GM19023 (cell line): ENCODE measurements around the gene HCAR2.
"Not testable (repeated sequence)": the region's sequence is repeated elsewhere in the genome, so short reads cannot be mapped to it uniquely, and the experiment has no call there.

Experiments
- ATAC-seq: cut with Tn5 transposase; IDR thresholded peaks from one replicate; pipeline ENCODE4 v1.9.1; 2021; ENCODE audit warnings: mild to moderate bottlenecking, moderate library complexity; ENCODE audit not compliant: unreplicated experiment

Gene HCAR2

GRCh38 chr12:122702890-122703611 is at the start of gene HCAR2:
TSS of gene HCAR2 (minus strand) at chr12:122703357. CDS start at chr12:122703283, 74 bp downstream.
- ATAC-seq, result not testable (repeated sequence)

GRCh38 chr12:122752464-122753318 is 49.5 kb upstream of the HCAR2 start, which contains the start of gene DENR:
TSS of gene DENR (plus strand) at chr12:122752824. CDS start at chr12:122753702, 878 bp downstream.
- peak; percentile 96 for ATAC-seq

GRCh38 chr12:122750781-122751515 is 47.8 kb upstream of the HCAR2 start:
- not testable (repeated sequence) for ATAC-seq

- no peak for ATAC-seq
These were observed 46.6 kb upstream of the HCAR2 start for GRCh38 chr12:122749569-122750332.

GRCh38 chr12:122747224-122748135 is 44.3 kb upstream of the HCAR2 start:
- no peak for ATAC-seq

- no peak for ATAC-seq
These were observed 40.9 kb upstream of the HCAR2 start for GRCh38 chr12:122743895-122744525.

GRCh38 chr12:122740351-122740750 is 37.2 kb upstream of the HCAR2 start:
- ATAC-seq, result no peak

- ATAC-seq, result no peak
These were observed 35.4 kb upstream of the HCAR2 start for GRCh38 chr12:122738571-122738970.

GRCh38 chr12:122732611-122733010 is 29.5 kb upstream of the HCAR2 start:
- no peak for ATAC-seq

GRCh38 chr12:122732170-122732569 is 29.0 kb upstream of the HCAR2 start:
- no peak for ATAC-seq

- no peak for ATAC-seq
These were observed 27.3 kb upstream of the HCAR2 start, which contains the start of gene HCAR1 for GRCh38 chr12:122730215-122731014. TSS of gene HCAR1 (minus strand) at chr12:122730844. CDS start at chr12:122730339, 505 bp downstream.

- no peak for ATAC-seq
These were observed 26.5 kb upstream of the HCAR2 start for GRCh38 chr12:122729583-122730214.

- no peak for ATAC-seq
These were observed 23.0 kb upstream of the HCAR2 start for GRCh38 chr12:122726080-122726558.

GRCh38 chr12:122725452-122726079 is 22.4 kb upstream of the HCAR2 start:
- no peak for ATAC-seq

GRCh38 chr12:122724641-122725243 is 21.6 kb upstream of the HCAR2 start:
- no peak for ATAC-seq

- no peak for ATAC-seq
These were observed 19.2 kb upstream of the HCAR2 start for GRCh38 chr12:122722387-122722786.
